ENCODE measurements around the gene TBC1D20. TPM values are rescaled to one million over a fixed set of nuclear protein-coding genes. Genes with fewer than 3 reads are reported as not detected.

The TBC1D20 gene
- polyA plus RNA-seq, 1 donor = 28.1 TPM

- DNase-seq = no peak
These were observed 24.4 kb downstream of the TBC1D20 start for GRCh38 chr20:437787-438486.

- DNase-seq = no peak
These were observed 25.9 kb downstream of the TBC1D20 start for GRCh38 chr20:436476-436875.

GRCh38 chr20:435558-435957 lies 26.8 kb downstream of the TBC1D20 start:
- DNase-seq = no peak

GRCh38 chr20:434661-435419 lies 27.5 kb downstream of the TBC1D20 start:
- no peak for DNase-seq

GRCh38 chr20:434221-434620 lies 28.1 kb downstream of the TBC1D20 start:
- DNase-seq = no peak

GRCh38 chr20:433300-433975 lies 28.9 kb downstream of the TBC1D20 start:
- DNase-seq = no peak

GRCh38 chr20:432677-433299 lies 29.5 kb downstream of the TBC1D20 start:
- no peak for DNase-seq

GRCh38 chr20:432208-432607 lies 30.1 kb downstream of the TBC1D20 start:
- DNase-seq = no peak

GRCh38 chr20:431012-431904 lies 31.1 kb downstream of the TBC1D20 start:
- DNase-seq = peak; percentile 45

GRCh38 chr20:430091-430999 lies 32.0 kb downstream of the TBC1D20 start:
- DNase-seq = no peak

GRCh38 chr20:428658-429200 lies 33.6 kb downstream of the TBC1D20 start:
- no peak for DNase-seq

- no peak for DNase-seq
These were observed 34.3 kb downstream of the TBC1D20 start for GRCh38 chr20:427849-428657.

GRCh38 chr20:427401-427800 lies 34.9 kb downstream of the TBC1D20 start:
- DNase-seq = no peak

- no peak for DNase-seq
These were observed 35.8 kb downstream of the TBC1D20 start for GRCh38 chr20:426566-426965.

- DNase-seq = no peak
These were observed 40.6 kb downstream of the TBC1D20 start for GRCh38 chr20:421685-422250.

- no peak for DNase-seq
These were observed 41.4 kb downstream of the TBC1D20 start for GRCh38 chr20:420721-421574.

GRCh38 chr20:420166-420620 lies 42.1 kb downstream of the TBC1D20 start:
- DNase-seq = no peak

GRCh38 chr20:419556-420165 lies 42.7 kb downstream of the TBC1D20 start:
- DNase-seq = no peak

Data from hindlimb muscle (tissue), 1 donor.